ENCODE results near the gene SP7. TPM values are rescaled to one million over a fixed set of nuclear protein-coding genes. Genes with fewer than 3 reads are reported as not detected.

Gene SP7
- total RNA-seq, 1 experiment from 2014 or later, result not detected

GRCh38 chr12:53324779-53325510 lies 11.2 kb downstream of the SP7 start:
- H2BK5ac ChIP-seq (ENCODE audit: insufficient read length, low read length), result no peak overlapping the region
- H3K79me2 ChIP-seq (ENCODE audit: insufficient read depth, low read length), result no peaks in the 10 kb centered on the region
- peaks cover 20% of the 10 kb centered on the region for H3K23me2 ChIP-seq (ENCODE audit: insufficient read length, low read depth, low read length, poor library complexity, severe bottlenecking)
- no peak overlapping the region for H2AFZ ChIP-seq (ENCODE audit: low read length)
- H4K91ac ChIP-seq (ENCODE audit: insufficient read length, low read depth, low read length), result no peak overlapping the region
- H3K27me3 ChIP-seq (ENCODE audit: insufficient read depth, low read length), result peaks cover 13% of the 10 kb centered on the region; the same call in 1 of the 2 replicates
- peak overlapping the region; percentile 67 for H3K4me2 ChIP-seq (ENCODE audit: insufficient read depth, insufficient read length, low read length)
- H3K9me3 Mint-ChIP-seq, result no peaks in the 10 kb centered on the region; a peak in 1 of 5 replicates
- H4K20me1 ChIP-seq (ENCODE audit: control insufficient read depth, insufficient read depth, insufficient read length), result no peaks in the 10 kb centered on the region
- no peak overlapping the region for H3K27ac ChIP-seq (ENCODE audit: insufficient read length, low read depth, low read length)
- peak; percentile 79 for TF ChIP-seq CTCF (conservative IDR thresholded peaks at IDR 0.05)
- H3K4me1 ChIP-seq (ENCODE audit: insufficient read depth, low read length), result no peaks in the 10 kb centered on the region
- no peak overlapping the region for H2BK20ac ChIP-seq (ENCODE audit: low read depth, low read length, poor library complexity, severe bottlenecking)
- no peak overlapping the region for H2BK12ac ChIP-seq (ENCODE audit: insufficient read length, low read depth, low read length)
- H3K4ac ChIP-seq (ENCODE audit: low read depth, low read length), result no peak overlapping the region
- H3K4me3 Mint-ChIP-seq, result peak overlapping the region; percentile 55 to 82
- H3K4me1 Mint-ChIP-seq, result peaks cover 29 to 48% of the 10 kb centered on the region in 2 experiments
- peaks cover 71% of the 10 kb centered on the region for H3K27me3 Mint-ChIP-seq (ENCODE audit: low read depth)
- H3K18ac ChIP-seq (ENCODE audit: insufficient read length, low read depth, low read length), result peak overlapping the region; percentile 60
- no peak overlapping the region for H3K9ac ChIP-seq (ENCODE audit: extremely low read depth, insufficient read length, low read length)
- H3K36me3 Mint-ChIP-seq (ENCODE audit: insufficient read depth in 1 of 3, low read depth in 3 of 3), result peaks cover 0 to 4% (median 3%) of the 10 kb centered on the region in 3 experiments; a peak in 4 of 7 replicates
- peak overlapping the region in 2 of 3 experiments; percentile 18 to 89; a peak in 1 of 7 replicates for H3K27ac Mint-ChIP-seq
- H4K8ac ChIP-seq (replicated peaks; ENCODE audit: insufficient read length, low read depth, low read length), result no peak overlapping the region
- H3K56ac ChIP-seq (ENCODE audit: insufficient read length, low read depth, low read length), result no peak overlapping the region
- no peaks in the 10 kb centered on the region for H3K79me1 ChIP-seq (ENCODE audit: insufficient read depth, low read depth, low read length, poor library complexity, severe bottlenecking)
- DNase-seq, result peak; percentile 91
- peak overlapping the region; percentile 52; the same call in 1 of the 2 replicates for H3K14ac ChIP-seq (ENCODE audit: insufficient read depth, low read length)
- no peak overlapping the region for H2BK120ac ChIP-seq (ENCODE audit: low read depth, low read length, poor library complexity, severe bottlenecking)
- H2BK15ac ChIP-seq (ENCODE audit: low read depth, low read length), result no peak overlapping the region
- H3T11ph ChIP-seq (ENCODE audit: low read length), result no peak overlapping the region
- H3K9me3 ChIP-seq (ENCODE audit: control insufficient read depth, low read depth, low read length), result no peaks in the 10 kb centered on the region
- H4K5ac ChIP-seq (ENCODE audit: insufficient read length, low read depth, low read length), result no peak overlapping the region
- no CpG with 5 or more reads among the region's 69 CpGs for WGBS (ENCODE audit: extremely low coverage, insufficient read length, low lambda C conversion rate)
- no peak overlapping the region for H2AK5ac ChIP-seq (ENCODE audit: insufficient read length, low read length)
- H3K23ac ChIP-seq (ENCODE audit: insufficient read length, low read depth, low read length), result no peak overlapping the region
